Right lobe of liver (tissue), 6 donors: Measurements from ENCODE around the gene SPINK14. TPM values are rescaled to one million over a fixed set of nuclear protein-coding genes. Genes with fewer than 3 reads are reported as not detected.

Experiments
- ATAC-seq, 4 donors: fragments of 200-7000 bp; cut with Tn5 transposase; one replicate each; pipeline ENCODE4 v1.9.1; 2020; ENCODE audit warnings: mild to moderate bottlenecking in 4 of 4, moderate library complexity in 4 of 4
- DNase-seq, 3 donors: peaks; one replicate each; pipeline ENCODE4 v3.0.0-alpha.2; 2020
- H3K27ac ChIP-seq, 3 donors: fragments of 200-600 bp; one replicate each; pipeline ENCODE4 v1.8.0; 2022
- H3K27me3 ChIP-seq, 2 donors: fragments of 200-600 bp; one replicate each; pipeline ENCODE4 v1.8.0; 2022
- H3K36me3 ChIP-seq, 4 donors: fragments of 200-600 bp; sonication (generic) in 1 of 4; one replicate each; pipeline versions ENCODE4 v1.5.1 to v1.8.0; 2017 to 2022; ENCODE audit warnings: control low read depth in 1 of 4
- H3K4me1 ChIP-seq, 4 donors: fragments of 200-600 bp; sonication (generic) in 1 of 4; one replicate each; pipeline versions ENCODE4 v1.5.1 to v1.8.0; 2017 to 2022; ENCODE audit warnings: control low read depth in 1 of 4
- H3K4me3 ChIP-seq, 3 donors: fragments of 200-600 bp; one replicate each; pipeline ENCODE4 v1.8.0; 2022
- H3K9me3 ChIP-seq, 4 donors: fragments of 200-600 bp; sonication (generic) in 1 of 4; one replicate each; pipeline versions ENCODE4 v1.5.1 to v1.8.0; 2017 to 2022; ENCODE audit warnings: control low read depth in 1 of 4
- POLR2A ChIP-seq: fragments of 450-650 bp; IDR thresholded peaks from one replicate; pipeline ENCODE4 v1.6.1; 2017; ENCODE audit warnings: antibody characterized with exemption, mild to moderate bottlenecking
- WGBS: methylation state at CpG from one replicate; pipeline ENCODE4 v1.1.6; 2018; ENCODE audit warnings: low coverage, low lambda C conversion rate; ENCODE audit not compliant: insufficient coverage; ENCODE audit errors: missing lambda C conversion rate; 5-methylcytosine and 5-hydroxymethylcytosine counted together
- intact Hi-C, 2 donors: fragments of 100-400 bp; cut with DNase I; formaldehyde crosslinking; loops; one replicate each; pipeline versions ENCODE4 v1.11.2 to v1.14.1; 2022
- total RNA-seq, 6 experiments: library from RNA; depleted of rRNA in 2 of 6; stranded (reverse); fragments of >200 nt in 2 of 6; fragmentation: NEBNext Ultra II Directional in 3 of 6; extraction: Animal tissue kit (Norgen Biotek cat#: 25700) in 3 of 6; gene quantifications; one replicate each; pipeline versions ENCODE4 v1.1.0 to v1.2.4, GENCODE V29; 2016 to 2023
- TF ChIP-seq, protein P1 (sequence below), 4 donors: fragments of 200-600 bp in 3 of 4; fragments of 450-650 bp in 1 of 4; IDR thresholded peaks; one replicate each; pipeline versions ENCODE4 v1.5.1 to v1.8.0; 2016 to 2022; ENCODE audit warnings: antibody characterized with exemption in 4 of 4, mild to moderate bottlenecking in 2 of 4
- donor health status: DM: no; HTN: yes; CAD: no.
- donor health status: DM: no; HTN: no; CAD: no.
- donor health status: DM: no; HTN: no; CAD: no.
- donor health status: DM: no; HTN: yes; CAD: no.
- donor health status: DM: no; HTN: yes; CAD: no.

Gene SPINK14
- total RNA-seq, 6 experiments from 2014 or later: not detected

GRCh38 chr5:148151872-148152271 is 16.5 kb upstream of the SPINK14 start:
- Histone ChIP-seq H3K4me3 (no peak overlapping the region), H3K27me3 (no peaks in the 10 kb centered on the region), H3K9me3 (no peaks in the 10 kb centered on the region), H3K27ac (no peak overlapping the region), H3K4me1 (peaks cover 0 to 5% (median 2%) of the 10 kb centered on the region in 4 donors), H3K36me3 (no peaks in the 10 kb centered on the region)
- DNase-seq (no peak), ATAC-seq (no peak)
- intact Hi-C loops: no loop called here
- TF ChIP-seq, protein P1, sequence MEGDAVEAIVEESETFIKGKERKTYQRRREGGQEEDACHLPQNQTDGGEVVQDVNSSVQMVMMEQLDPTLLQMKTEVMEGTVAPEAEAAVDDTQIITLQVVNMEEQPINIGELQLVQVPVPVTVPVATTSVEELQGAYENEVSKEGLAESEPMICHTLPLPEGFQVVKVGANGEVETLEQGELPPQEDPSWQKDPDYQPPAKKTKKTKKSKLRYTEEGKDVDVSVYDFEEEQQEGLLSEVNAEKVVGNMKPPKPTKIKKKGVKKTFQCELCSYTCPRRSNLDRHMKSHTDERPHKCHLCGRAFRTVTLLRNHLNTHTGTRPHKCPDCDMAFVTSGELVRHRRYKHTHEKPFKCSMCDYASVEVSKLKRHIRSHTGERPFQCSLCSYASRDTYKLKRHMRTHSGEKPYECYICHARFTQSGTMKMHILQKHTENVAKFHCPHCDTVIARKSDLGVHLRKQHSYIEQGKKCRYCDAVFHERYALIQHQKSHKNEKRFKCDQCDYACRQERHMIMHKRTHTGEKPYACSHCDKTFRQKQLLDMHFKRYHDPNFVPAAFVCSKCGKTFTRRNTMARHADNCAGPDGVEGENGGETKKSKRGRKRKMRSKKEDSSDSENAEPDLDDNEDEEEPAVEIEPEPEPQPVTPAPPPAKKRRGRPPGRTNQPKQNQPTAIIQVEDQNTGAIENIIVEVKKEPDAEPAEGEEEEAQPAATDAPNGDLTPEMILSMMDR (IDR thresholded peaks at IDR 0.05): no peak
- TF ChIP-seq POLR2A: no peak
- 76% methylated on average over 2 of the region's 2 CpGs for WGBS

GRCh38 chr5:148152781-148153180 is 15.6 kb upstream of the SPINK14 start:
- Histone ChIP-seq H3K27ac (no peak overlapping the region), H3K36me3 (no peaks in the 10 kb centered on the region), H3K9me3 (no peaks in the 10 kb centered on the region), H3K4me3 (no peak overlapping the region), H3K4me1 (no peaks in the 10 kb centered on the region), H3K27me3 (no peaks in the 10 kb centered on the region)
- TF ChIP-seq POLR2A: no peak
- TF ChIP-seq, protein P1 (IDR thresholded peaks at IDR 0.05): no peak
- intact Hi-C loops: no loop called here
- DNase-seq (no peak), ATAC-seq (no peak)

- DNase-seq: no peak
- no peaks in the 10 kb centered on the region for H3K9me3 ChIP-seq
- no peak overlapping the region for H3K27ac ChIP-seq
- intact Hi-C loops: no loop called here
- no peaks in the 10 kb centered on the region for H3K4me1 ChIP-seq
- H3K4me3 ChIP-seq: no peak overlapping the region
- H3K36me3 ChIP-seq: no peaks in the 10 kb centered on the region
- no peak for TF ChIP-seq POLR2A
- TF ChIP-seq, protein P1 (IDR thresholded peaks at IDR 0.05): no peak
- H3K27me3 ChIP-seq: no peaks in the 10 kb centered on the region
- ATAC-seq: no peak
- 83% methylated on average over 1 of the region's 1 CpG for WGBS
Observed at GRCh38 chr5:148156609-148157008, 11.7 kb upstream of the SPINK14 start.

GRCh38 chr5:148162038-148162437 is 6.3 kb upstream of the SPINK14 start:
- no peaks in the 10 kb centered on the region for H3K9me3 ChIP-seq
- ATAC-seq (no peak), DNase-seq (no peak)
- H3K27ac ChIP-seq: no peak overlapping the region
- TF ChIP-seq POLR2A: no peak
- TF ChIP-seq, protein P1 (IDR thresholded peaks at IDR 0.05): no peak
- intact Hi-C loops: no loop called here
- WGBS: 100% methylated on average over 1 of the region's 1 CpG
- H3K4me3 ChIP-seq: no peak overlapping the region
- no peaks in the 10 kb centered on the region for H3K27me3 ChIP-seq
- no peaks in the 10 kb centered on the region for H3K4me1 ChIP-seq
- H3K36me3 ChIP-seq: no peaks in the 10 kb centered on the region

GRCh38 chr5:148163345-148163744 is 5.0 kb upstream of the SPINK14 start:
- DNase-seq: no peak
- H3K27ac ChIP-seq: no peak overlapping the region

More at GRCh38 chr5:148163345-148163744, 5.0 kb upstream of the SPINK14 start:
- TF ChIP-seq POLR2A: no peak
- intact Hi-C loops: no loop called here
- Histone ChIP-seq H3K36me3 (no peaks in the 10 kb centered on the region), H3K4me3 (no peak overlapping the region), H3K9me3 (no peaks in the 10 kb centered on the region), H3K4me1 (no peaks in the 10 kb centered on the region), H3K27me3 (no peaks in the 10 kb centered on the region)
- ATAC-seq: no peak
- WGBS: no CpG with 5 or more reads among the region's 1 CpG
